Endothelial cell of umbilical vein (primary cell): ENCODE results near the gene DSG4.

Experiments used
- CTCF ChIP-seq, 2 donors: IDR thresholded peaks; 1 replicate in 1 of 2; 2 replicates in 1 of 2; pipeline ENCODE4 v1.5.1; 2011; ENCODE audit warnings: low read length in 2 of 2, mild to moderate bottlenecking in 2 of 2, moderate library complexity in 2 of 2, control low read depth in 1 of 2, inconsistent platforms in 1 of 2, low read depth in 1 of 2; ENCODE audit not compliant: insufficient read depth in 1 of 2; ENCODE audit errors: extremely low read depth in 1 of 2
- EZH2 ChIP-seq: IDR thresholded peaks from 2 replicates; pipeline ENCODE4 v1.6.1; 2012; ENCODE audit warnings: borderline replicate concordance, low read depth, mild to moderate bottlenecking, moderate library complexity, low read length, inconsistent platforms; ENCODE audit not compliant: severe bottlenecking
- FOS ChIP-seq: IDR thresholded peaks from 2 replicates; pipeline ENCODE4 v1.6.1; 2011; ENCODE audit warnings: mild to moderate bottlenecking, low read length, moderate library complexity, borderline replicate concordance; ENCODE audit not compliant: insufficient read depth
- JUN ChIP-seq: IDR thresholded peaks from 2 replicates; pipeline ENCODE4 v1.6.1; 2011; ENCODE audit warnings: borderline replicate concordance, low read depth; ENCODE audit not compliant: insufficient read length, insufficient read depth
- MAX ChIP-seq: IDR thresholded peaks from 2 replicates; pipeline ENCODE4 v1.6.1; 2011; ENCODE audit not compliant: insufficient read depth, insufficient read length
- MYC ChIP-seq: IDR thresholded peaks from one replicate; pipeline ENCODE4 v1.6.1; 2011; ENCODE audit warnings: mild to moderate bottlenecking, low read depth, low read length
- POLR2A ChIP-seq: IDR thresholded peaks from 2 replicates; pipeline ENCODE4 v1.6.1; 2012; ENCODE audit warnings: low read depth, mild to moderate bottlenecking, control low read depth, low read length
- POLR2AphosphoS5 ChIP-seq: IDR thresholded peaks from 2 replicates; pipeline ENCODE4 v1.6.1; 2012; ENCODE audit warnings: low read depth, mild to moderate bottlenecking, control low read depth, low read length, moderate library complexity; ENCODE audit not compliant: insufficient read depth

GRCh38 chr18:31447530-31448191, 71.1 kb downstream of the DSG4 start, which contains the start of gene DSG3:
- TF ChIP-seq POLR2AphosphoS5: no peak
- no peak for TF ChIP-seq MYC
- TF ChIP-seq CTCF (IDR thresholded peaks at IDR 0.05; ENCODE audit: extremely low read depth in 1 of 2, insufficient read depth in 1 of 2, low read depth in 1 of 2, low read length in 2 of 2): no peak
- no peak for TF ChIP-seq MAX
- TF ChIP-seq POLR2A: no peak
- TF ChIP-seq EZH2: no peak
- TF ChIP-seq FOS: no peak
- no peak for TF ChIP-seq JUN
